RWPE2 (cell line): Measurements from ENCODE around the gene HPD.
A peak's percentile ranks its signal among the peaks of the same experiment; 100 is the strongest.

Source experiments
- ATAC-seq: fragments of 200-7000 bp; cut with Tn5 transposase; 3 replicates; pipeline ENCODE4 v1.9.1; 2021; ENCODE audit warnings: low read depth
- DNase-seq: peaks from one replicate; pipeline ENCODE4 v3.0.0-alpha.2; 2020; ENCODE audit warnings: low spot score
- H3K27ac ChIP-seq: fragments of 450-650 bp; 2 replicates; pipeline ENCODE4 v1.5.1; 2017; ENCODE audit warnings: mild to moderate bottlenecking; ENCODE audit not compliant: poor library complexity, severe bottlenecking
- H3K27me3 ChIP-seq: fragments of 250-450 bp; sonication (Bioruptor Pico); 2 replicates; pipeline ENCODE4 v1.5.1; 2021; ENCODE audit warnings: mild to moderate bottlenecking, moderate library complexity; ENCODE audit not compliant: insufficient read depth, poor library complexity, severe bottlenecking
- H3K36me3 ChIP-seq: fragments of 250-450 bp; sonication (Bioruptor Pico); 2 replicates; pipeline ENCODE4 v1.5.1; 2020; ENCODE audit warnings: low read depth, mild to moderate bottlenecking, moderate library complexity
- H3K4me1 ChIP-seq: fragments of 250-450 bp; sonication (Bioruptor Pico); 2 replicates; pipeline ENCODE4 v1.5.1; 2021; ENCODE audit warnings: mild to moderate bottlenecking, moderate library complexity; ENCODE audit not compliant: insufficient read depth, poor library complexity, severe bottlenecking
- H3K4me3 ChIP-seq: fragments of 250-450 bp; sonication (Bioruptor Pico); 2 replicates; pipeline ENCODE4 v1.5.1; 2021; ENCODE audit warnings: mild to moderate bottlenecking, moderate library complexity; ENCODE audit not compliant: severe bottlenecking
- H3K9me3 ChIP-seq: fragments of 250-450 bp; sonication (Bioruptor Pico); 2 replicates; pipeline ENCODE4 v1.5.1; 2021; ENCODE audit warnings: mild to moderate bottlenecking, moderate library complexity; ENCODE audit not compliant: severe bottlenecking
- TF ChIP-seq, protein P1 (sequence below): fragments of 450-650 bp; IDR thresholded peaks from one replicate; pipeline ENCODE4 v1.5.1; 2017; ENCODE audit warnings: mild to moderate bottlenecking, moderate library complexity; ENCODE audit not compliant: poor library complexity, severe bottlenecking

Gene HPD

DNA sequence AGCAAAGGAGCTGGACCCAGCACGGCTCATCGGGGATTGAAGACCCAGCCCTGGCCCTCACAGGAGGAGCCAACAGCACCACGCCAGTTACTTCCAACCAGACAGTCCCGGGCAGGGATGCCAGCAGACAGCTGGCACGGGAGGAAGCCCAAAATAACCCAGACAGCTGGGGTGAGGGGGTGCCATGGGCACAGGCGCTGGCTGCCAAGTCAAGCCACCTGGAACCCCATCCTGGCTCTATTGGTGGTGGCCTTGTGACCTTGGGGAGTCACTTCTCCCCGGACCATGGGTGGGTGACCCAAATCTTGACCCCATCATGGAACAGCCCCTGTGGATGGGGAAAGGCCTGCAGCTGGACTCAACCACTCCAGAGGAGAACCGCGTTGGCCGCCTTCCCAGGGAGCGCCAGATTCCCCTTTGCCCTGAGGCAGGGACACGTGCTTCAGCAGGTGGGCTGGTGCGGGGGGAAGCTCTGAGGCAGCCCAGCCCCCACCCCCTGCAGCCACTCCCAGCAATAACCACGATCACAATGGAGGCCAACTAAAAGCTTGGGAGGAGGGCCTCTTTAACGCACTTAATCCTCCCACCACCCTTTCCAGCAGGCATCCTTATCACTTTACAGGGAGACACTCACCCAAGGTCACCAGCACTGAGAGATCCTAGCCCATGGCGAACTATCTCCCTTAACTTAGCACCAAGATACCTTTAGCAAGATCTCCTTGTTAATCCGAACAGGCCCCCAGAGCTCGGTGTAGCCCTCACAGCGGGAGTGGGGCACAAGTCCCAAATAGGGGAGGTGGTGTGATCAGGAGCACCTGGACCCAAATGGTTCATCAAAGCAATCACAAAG, 60.5 kb downstream of the HPD start:
- no peaks in the 10 kb centered on the region for H3K27me3 ChIP-seq
- no peak overlapping the region for H3K4me3 ChIP-seq
- ATAC-seq (no peak), DNase-seq (peak; percentile 81)
- H3K4me1 ChIP-seq: peaks cover 36% of the 10 kb centered on the region
- H3K9me3 ChIP-seq: no peaks in the 10 kb centered on the region
- H3K36me3 ChIP-seq: peaks cover 15% of the 10 kb centered on the region; the same call in 1 of the 2 replicates
- peak overlapping the region; percentile 100 for H3K27ac ChIP-seq
- TF ChIP-seq, protein P1, sequence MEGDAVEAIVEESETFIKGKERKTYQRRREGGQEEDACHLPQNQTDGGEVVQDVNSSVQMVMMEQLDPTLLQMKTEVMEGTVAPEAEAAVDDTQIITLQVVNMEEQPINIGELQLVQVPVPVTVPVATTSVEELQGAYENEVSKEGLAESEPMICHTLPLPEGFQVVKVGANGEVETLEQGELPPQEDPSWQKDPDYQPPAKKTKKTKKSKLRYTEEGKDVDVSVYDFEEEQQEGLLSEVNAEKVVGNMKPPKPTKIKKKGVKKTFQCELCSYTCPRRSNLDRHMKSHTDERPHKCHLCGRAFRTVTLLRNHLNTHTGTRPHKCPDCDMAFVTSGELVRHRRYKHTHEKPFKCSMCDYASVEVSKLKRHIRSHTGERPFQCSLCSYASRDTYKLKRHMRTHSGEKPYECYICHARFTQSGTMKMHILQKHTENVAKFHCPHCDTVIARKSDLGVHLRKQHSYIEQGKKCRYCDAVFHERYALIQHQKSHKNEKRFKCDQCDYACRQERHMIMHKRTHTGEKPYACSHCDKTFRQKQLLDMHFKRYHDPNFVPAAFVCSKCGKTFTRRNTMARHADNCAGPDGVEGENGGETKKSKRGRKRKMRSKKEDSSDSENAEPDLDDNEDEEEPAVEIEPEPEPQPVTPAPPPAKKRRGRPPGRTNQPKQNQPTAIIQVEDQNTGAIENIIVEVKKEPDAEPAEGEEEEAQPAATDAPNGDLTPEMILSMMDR: no peak

DNA sequence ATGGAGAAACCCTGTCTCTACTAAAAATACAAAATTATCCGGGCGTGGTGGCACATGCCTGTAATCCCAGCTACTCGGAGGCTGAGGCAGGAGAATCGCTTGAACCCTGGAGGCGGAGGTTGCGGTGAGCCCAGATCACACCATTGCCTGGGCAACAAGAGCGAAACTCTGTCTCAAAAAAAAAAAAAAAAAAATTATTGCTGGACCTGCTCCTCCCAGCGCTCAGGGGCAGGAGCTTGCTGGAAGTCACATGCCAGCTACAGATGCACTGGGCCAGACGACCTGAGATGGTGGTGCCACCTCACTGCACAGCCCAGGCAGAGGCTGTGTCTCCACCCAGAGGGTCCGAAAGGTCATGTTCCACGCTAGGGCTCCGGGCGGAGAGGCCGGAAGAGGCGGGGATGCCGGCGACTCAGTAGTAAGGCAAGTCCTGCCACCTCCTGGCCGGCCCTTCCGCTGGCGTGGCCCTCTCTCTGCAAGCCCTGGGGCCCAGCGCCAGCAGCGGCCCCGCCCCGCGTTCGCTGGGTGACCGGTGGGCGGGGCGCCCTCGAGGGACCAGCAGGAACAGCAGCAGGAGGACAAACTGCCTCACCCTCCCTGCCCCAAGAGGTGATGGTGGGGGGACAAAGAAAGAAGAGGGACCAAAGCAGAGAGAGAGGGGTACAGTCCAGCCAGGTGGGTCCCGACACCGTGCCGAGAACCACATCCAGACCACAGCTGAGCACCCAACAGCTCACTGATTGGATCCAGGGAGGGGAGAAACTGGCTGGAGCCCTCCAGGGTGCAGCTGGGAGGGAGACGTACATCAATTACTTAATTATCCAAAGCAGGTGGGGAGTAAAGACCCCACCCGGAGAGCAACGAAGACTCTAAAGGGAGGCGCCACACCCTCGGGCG, 61.6 kb downstream of the HPD start:
- Histone ChIP-seq H3K27ac (peak overlapping the region; percentile 100), H3K27me3 (no peaks in the 10 kb centered on the region), H3K9me3 (no peaks in the 10 kb centered on the region), H3K36me3 (peaks cover 15% of the 10 kb centered on the region; the same call in 1 of the 2 replicates), H3K4me3 (peak overlapping the region; percentile 14), H3K4me1 (peaks cover 40% of the 10 kb centered on the region)
- TF ChIP-seq, protein P1: peak; percentile 27
- DNase-seq (peak; percentile 86), ATAC-seq (peak; percentile 17)

DNA sequence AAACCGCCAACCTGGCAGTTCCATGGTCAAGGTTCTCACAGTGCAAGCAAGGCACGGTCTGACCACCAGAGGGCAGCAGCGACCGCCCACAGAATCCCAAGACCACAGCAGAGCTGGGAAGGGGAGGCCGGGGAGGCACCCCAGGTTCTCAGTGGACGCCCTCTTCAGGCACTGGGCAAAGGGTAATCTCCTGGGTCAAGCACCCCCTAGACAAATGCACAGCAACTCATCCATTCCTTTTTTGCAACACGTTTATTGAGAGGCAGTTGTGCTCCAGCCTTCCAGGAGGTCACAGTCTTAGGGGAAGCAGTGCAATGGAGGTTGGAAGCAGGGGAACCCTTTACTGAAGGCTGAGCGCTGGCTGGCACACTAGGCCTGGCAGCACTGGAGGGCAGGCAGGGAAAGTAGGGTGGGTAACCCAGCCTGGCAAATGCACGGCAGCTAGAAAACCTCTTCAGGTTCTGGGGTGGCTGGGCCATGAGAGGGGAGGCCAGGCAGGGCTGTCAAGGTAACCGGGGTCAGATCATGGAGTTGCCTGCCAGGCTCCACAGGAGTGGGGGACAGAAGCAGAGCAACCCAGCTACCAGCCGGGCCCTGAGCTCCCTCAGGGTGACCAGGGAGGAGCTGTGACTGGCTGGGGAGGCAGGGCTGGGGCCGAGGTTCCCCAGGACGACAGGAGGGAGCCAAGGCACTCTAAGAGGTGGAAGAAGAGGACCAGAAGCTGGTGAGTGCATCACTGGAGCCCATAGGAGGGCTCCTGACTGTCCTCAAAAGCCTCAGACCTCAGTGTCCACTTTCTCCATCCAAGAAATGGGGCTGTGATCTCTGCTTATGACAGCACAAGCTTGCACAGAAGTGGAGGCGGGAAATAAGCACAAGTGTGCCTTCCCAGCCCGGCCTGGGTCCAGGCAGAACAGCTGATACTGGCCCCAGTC, 63.4 kb downstream of the HPD start:
- ATAC-seq: peak; percentile 20
- peaks cover 10% of the 10 kb centered on the region; the same call in 1 of the 2 replicates for H3K36me3 ChIP-seq
- TF ChIP-seq, protein P1: peak; percentile 76
- DNase-seq: peak; percentile 70
- no peaks in the 10 kb centered on the region for H3K27me3 ChIP-seq
- H3K9me3 ChIP-seq: no peaks in the 10 kb centered on the region
- no peak overlapping the region for H3K4me3 ChIP-seq
- H3K27ac ChIP-seq: peak overlapping the region; percentile 100
- peaks cover 36% of the 10 kb centered on the region for H3K4me1 ChIP-seq

DNA sequence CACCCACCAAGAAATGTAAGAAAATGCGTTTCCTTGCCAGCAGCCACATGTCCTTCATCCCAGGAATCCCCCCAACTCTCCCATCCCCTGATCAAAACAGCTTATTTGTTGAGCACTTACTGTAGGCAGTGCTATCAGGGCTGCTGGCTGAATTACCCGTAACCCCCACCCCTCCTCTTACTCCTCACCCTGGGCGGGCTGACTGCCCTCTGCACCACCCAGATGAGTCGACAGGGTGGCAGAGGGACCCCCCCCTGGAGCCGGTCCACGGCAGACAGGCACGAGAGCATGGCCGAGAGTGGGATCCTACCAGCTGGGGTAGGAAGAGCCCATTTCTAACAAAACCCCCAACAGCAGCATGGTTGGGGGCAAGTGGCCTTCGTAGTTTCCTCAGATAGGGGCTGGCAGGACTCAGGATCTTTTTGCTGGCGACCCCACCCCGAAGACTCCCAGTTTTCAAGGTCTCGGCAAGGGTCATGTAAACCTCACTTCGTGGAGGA, 64.1 kb downstream of the HPD start:
- Histone ChIP-seq H3K4me1 (peaks cover 36% of the 10 kb centered on the region), H3K36me3 (peaks cover 10% of the 10 kb centered on the region; the same call in 1 of the 2 replicates), H3K9me3 (no peaks in the 10 kb centered on the region), H3K27ac (peak overlapping the region; percentile 100), H3K4me3 (no peak overlapping the region), H3K27me3 (no peaks in the 10 kb centered on the region)
- peak; percentile 61 for DNase-seq
- TF ChIP-seq, protein P1: peak; percentile 76
- peak; percentile 4; the same call in 2 of the 3 replicates for ATAC-seq
